HG02610 (cell line): ENCODE data around the gene NFATC1.
"Not testable (repeated sequence)": the region's sequence is repeated elsewhere in the genome, so short reads cannot be mapped to it uniquely, and the experiment has no call there.

ENCODE experiments used
- ATAC-seq: cut with Tn5 transposase; IDR thresholded peaks from one replicate; pipeline ENCODE4 v1.9.1; 2021; ENCODE audit warnings: mild to moderate bottlenecking, moderate library complexity; ENCODE audit not compliant: unreplicated experiment

The NFATC1 gene

DNA sequence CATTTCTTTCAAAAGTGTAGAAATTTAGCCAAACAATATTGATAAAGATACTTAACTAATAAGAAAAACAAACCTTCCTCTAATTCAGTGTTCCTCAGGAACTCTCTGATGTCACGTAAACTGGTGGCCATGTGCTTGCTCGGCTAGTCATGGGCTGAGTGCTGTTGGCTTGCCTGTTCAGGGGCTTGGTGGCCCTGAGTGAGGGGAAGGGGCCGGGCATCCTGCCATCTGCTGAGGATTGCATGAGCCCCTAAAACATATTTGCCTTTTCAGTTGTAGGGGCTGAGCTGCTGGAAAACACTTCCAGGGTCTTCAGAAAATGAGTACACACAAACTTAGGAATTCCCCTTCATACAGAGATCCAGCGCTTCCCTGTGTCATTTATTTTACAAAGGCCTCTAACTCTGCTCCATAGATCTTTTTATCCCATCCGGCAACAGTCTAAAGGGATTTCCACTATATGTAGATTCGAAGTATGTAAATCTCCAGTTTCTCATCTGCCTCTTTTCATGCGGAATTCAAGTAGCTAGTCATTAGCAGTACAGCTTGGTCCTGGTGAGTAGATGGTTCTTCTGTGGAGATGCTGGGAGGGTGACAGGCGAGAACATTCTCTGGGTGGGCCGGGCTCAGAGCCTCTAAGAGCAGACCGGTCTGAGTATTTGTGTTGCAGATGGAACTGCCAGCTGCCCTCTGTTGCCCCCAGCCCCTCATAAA is 20.1 kb upstream of the NFATC1 start:
- no peak for ATAC-seq

DNA sequence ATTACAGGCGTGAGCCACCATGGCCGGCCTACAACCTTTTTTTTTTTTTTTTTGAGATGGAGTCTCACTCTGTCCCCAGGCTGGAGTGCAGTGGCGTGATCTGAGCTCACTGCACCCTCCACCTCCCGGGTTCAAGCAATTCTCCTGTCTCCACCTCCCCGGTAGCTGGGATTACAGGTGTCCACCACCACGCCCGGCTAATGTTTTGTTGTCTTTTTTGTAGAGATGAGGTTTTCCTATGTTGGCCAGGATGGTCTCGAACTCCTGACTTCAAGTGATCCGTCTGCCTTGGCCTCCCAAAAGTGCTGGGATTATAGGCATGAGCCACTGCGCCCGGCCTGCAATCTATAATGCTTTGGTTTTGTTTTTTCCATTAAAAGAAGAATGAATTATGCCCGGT is 19.1 kb upstream of the NFATC1 start:
- not testable (repeated sequence) for ATAC-seq

DNA sequence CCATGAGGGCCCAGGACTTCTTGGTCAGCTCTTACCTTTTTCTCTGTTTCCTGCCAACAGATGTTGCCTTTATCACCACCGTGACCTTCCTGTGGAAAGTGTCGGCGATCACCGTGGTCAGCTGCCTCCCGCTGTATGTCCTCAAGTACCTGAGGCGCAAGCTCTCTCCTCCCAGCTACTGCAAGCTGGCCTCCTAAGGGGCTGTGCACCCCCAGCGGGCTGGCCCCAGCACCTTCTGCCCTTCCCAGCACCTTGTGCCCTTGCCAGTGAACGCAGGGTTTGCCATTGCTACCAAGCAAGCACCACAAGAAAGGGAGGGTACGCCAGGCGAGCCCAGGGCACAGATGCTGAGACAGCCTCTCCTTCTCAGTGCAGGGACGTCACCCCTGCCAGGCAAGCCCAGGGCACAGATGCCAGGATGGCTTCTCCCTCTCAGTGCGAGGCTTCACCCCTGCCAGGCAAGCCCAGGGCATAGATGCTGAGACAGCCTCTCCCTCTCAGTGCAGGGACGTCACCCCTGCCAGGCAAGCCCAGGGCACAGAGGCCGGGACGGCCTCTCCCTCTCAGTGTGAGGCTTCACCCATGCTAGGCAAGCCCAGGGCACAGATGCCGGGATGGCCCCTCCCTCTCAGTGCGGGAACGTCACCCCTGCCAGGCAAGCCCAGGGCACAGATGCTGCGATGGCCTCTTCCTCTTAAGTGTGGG is 18.4 kb upstream of the NFATC1 start:
- ATAC-seq, result no peak

DNA sequence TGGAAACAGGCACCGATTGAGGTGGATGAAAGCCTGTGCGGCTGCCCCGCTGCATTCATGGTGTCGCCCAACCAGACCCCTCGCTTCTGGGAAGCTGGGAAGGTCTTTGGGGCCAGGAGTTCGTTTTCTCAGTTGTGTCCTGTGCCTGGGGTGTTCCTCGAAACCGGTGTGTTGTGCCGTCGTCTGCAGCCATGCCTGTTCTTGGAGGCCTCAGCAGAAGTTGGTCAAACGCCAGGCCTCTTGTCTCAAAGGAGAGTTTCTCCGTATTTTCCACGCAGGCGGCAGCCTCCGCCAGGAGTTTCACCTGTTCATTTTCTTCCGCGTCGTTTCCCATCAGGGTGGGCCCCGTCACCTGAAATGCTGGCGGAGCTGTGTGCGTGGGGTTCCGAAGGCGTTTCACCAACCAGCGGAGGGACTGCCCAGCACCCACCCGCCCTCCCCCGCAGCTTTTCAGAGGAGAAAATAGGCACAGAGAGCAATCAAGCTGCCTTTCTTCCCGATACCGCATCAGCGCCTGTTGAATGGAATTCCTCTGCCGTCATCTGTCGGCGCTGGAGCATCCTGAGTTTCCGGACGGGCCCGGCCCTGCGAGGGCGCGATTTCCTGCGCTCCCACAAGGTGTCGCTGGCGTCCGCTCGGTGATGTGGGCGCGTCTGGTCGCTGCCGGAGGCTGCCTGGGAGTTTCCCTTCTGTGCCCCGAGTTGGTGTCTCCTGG is 17.0 kb upstream of the NFATC1 start:
- peak; percentile 60 for ATAC-seq

DNA sequence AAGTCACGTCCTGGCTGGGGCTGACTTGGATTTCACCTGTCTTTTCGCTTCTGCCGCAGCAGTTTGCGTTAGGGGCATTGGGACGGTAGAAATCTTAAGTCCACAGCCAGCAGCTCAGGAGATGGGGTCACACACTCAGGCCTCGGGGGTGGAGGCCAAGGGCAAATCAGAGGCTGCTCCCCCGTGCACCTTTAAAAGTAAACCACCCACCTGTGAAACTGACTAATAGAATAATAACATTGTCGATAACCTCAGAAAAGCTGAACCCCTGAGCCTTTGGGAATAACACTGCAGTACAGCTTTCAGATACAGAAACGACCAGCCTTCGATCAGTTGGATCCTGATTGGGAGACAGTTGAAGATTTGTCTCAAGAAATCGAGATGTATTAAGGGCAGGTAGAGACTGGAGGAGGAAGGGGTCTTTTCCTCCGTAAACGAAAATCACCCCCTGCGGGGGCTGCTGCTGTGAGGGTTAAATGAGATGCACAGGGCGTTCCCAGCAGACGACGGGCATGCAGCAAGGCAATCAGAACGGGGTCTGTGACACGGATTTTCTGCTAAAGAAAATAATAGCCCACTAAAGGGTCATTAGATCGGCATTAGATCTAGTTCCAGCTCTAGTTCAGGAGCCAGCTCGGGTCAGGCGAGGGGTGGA is 16.4 kb upstream of the NFATC1 start:
- no peak for ATAC-seq

DNA sequence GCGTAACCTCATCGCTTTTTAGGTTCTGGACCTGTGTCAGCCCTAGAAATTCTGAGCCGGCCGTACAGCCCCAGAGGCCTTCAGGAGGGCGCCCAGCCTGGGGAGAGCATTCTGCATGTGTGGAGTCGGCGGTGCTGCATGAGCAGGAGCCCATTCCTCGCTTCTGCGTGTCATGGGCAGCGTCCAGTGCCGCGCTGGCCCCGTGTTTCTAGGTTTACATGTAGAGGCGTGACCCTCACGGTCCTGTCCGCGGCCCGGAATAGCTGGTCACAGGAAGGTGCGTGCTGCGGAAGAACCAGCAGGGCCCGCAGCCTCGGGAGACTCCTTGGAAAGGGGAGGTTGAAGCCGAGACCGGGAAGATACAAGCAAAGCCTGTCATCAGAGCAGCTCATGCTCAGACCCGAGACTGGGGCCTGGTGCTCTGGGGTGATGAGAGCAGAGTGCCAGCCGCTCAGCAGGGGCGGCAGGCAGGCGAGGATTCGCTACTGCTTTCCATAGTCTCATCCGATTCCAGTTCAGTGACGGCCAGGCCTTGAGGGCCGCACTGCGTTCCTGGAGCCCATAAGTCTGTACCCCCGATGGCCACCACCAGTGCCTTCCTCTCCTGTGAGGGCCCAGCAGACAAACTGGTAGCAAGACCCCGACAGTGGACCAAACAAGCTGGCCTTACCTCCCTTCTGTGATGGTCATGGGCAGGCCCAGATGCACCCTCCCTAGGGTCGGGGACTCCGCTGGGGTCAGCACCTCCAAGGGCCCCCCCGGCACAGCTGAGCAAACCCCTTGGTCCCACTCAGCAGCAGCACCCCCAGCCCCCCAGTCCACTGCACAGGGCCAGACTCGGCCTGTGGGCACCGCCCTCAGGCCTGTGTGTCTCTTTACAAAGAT is 15.6 kb upstream of the NFATC1 start:
- ATAC-seq, result no peak

DNA sequence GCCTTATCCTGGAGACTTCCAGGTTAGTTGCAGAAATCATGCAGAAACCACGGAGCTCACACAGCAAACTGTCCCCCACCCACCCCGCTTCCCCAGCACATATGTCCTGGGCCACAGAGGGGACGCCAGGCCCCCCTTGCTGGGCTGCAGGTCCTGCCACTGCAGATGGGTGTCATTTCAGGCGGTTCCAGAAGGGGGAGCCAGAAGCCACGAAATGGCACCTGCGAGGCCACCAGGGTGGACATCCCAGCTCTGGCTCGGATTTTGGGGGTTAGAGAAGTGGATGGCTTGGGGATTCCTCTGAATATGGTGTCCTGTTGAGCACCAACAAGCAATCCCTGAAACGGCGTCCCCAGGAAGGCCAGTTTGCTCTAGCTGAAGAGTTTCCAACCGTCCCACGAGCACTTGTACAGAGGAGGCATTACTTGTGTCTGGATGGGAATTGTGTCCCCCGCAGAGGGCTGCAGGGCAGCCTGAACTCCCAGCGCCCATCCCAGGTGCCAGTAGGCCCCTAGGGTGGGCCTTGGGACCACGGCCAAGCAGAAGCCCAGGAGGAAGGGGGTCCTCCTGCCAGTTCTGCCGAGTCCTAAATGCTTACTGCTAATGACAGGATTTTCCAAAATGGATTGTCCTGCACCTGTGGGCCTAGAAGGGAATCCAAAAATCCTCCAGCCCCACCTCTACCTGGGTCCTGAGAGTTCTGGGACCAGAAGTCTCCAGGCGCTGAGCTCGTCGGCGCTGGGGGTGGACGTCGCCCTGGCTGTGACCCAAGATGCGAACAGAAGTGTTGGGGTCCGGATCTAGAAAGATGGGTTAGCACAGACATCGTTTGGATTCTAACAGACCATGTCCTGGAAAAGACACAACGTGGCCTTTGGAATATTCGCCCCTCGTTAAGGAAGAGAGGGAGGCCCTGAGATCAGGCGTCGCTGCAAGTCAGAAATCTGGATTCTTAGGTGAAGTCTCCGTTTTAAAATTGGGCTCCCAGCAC is 14.6 kb upstream of the NFATC1 start:
- ATAC-seq, result no peak

DNA sequence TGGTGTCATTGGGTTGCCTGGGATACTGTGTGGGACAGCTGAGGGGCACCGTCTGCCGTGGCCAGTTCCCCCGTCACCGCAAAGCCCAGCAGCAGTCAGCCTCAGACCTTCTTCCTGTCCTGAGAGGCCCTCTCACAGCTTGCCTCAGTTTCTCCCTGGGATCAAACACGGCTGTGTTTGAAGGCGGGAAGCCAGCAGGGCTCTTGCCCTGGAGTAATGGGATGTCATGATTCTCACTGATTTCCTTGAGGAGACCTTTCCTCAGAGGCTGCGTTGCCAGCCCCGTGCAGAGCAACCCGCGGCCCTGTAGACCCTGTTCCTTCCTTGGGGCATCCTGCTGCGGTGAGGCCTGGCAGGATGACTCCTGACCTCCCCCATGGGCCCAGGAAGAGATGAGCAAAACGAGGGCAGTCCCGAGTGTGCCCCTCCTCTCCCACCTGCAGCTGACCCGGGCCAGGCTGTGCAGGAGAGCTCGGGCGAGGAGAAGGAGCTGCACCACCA is 13.9 kb upstream of the NFATC1 start:
- ATAC-seq, result no peak

DNA sequence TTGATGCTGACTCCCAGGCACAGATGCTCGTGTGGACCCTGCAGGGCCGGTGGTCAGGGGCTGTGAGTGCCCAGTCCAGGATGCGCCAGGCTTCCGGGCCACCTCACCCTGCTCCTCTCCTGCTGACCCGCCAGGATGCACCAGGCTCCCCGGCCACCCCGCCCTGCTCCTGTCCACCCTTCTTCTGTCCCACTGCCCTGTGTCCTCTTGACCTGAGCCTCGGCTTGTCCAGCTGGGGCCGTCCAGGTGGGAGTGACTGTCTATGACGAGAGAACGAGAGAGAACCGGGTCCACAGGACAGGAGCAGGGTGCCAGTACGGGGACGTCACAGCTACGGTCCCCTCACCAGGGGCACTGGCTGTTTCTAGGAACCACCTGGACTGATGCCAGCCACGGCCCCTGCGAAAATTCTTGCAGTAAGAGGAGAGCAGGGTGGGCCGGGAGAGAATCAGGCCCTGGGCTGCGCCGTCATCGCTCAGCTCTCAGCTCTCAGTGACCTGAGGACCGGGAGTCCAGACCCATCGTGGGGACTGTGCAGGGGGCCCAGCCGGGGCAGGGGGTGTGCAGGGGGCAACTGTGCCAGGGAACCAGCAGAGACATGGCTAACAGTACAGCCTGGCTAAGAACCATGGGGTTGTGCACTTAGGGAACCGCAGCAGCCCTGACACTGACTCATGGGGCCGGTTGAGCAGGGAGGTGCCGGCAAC is 12.9 kb upstream of the NFATC1 start:
- ATAC-seq, result no peak

DNA sequence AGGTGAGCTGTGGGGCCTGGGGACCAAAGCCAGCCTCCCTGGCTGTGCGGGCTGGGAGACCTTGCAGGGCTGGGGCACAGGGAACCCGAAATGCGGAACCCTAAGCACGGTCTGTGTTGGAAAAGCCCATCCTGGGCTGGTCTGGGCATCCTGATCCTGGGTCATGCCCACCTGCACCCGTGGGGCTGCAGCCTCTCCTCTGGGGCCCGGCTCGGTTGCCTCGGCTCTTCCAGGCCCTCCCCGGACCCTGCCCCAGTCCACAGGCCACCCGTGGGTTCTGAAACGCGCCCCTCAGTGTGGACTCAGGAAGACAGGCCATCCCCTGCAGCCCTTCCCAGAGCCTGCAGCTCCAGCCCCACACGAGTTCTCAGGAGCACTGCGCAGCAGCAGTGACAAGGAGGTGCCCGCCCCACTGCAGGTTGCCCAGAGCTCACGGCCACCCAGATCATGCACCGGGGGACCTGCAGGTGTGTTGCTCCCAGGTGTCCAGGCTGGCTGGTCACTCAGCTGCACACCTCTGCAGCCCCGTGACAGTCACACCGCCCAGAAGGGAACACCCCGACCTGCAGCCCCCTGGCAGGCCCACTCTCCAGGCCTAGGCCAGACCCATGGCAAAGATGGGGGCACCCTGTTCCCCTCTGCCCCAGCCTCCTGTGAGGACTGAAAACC is 12.2 kb upstream of the NFATC1 start:
- ATAC-seq, result no peak

DNA sequence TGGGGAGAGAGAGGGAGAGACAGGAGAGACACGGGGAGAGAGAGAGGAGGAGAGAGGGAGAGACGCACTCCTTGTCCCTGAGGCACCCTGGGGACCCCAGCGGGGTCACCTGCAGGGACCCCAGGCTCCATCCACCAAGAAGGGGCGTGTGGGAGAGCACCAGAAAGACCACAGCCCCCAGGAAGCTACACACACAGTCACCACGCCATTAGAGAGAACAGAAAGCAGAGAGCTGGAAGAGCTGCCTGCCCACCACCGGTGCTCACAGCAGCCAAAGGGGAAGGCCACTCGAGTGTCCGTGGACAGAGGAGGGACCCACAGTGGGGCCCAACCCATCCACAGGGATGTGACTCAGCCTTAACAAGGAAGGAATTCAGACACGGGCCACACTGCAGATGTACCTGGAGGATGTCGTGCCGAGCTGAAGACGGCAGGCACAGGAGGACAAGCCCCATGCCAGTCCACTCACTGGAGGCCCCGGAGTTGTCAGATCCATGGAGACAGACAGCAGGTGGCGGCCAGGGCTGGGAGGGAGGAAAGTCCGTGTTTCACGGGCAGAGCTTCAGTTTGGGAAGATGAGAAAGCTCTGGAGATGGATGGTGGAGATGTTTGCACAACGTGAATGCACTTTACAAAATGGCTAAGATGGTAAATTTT is 11.5 kb upstream of the NFATC1 start:
- ATAC-seq, result no peak

DNA sequence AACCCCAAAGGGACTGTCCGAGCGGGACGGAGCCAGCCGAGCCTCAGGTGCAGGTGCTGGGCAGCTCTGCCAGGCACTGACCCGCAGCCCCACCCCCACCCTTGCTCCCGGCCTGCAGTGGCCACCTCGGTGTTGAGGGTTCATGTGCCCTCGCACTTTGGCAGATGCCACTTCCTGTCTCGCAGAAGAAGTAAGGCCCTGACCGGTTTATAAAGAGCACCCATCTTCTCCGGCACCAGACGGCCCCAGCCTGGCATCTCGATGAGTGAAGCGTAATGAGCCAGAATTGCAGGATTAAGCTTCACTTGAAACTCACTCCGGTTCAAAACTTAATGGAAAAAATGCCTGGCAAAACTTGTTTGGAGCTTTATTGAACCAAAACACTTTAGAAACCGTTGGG is 10.9 kb upstream of the NFATC1 start:
- ATAC-seq, result no peak

DNA sequence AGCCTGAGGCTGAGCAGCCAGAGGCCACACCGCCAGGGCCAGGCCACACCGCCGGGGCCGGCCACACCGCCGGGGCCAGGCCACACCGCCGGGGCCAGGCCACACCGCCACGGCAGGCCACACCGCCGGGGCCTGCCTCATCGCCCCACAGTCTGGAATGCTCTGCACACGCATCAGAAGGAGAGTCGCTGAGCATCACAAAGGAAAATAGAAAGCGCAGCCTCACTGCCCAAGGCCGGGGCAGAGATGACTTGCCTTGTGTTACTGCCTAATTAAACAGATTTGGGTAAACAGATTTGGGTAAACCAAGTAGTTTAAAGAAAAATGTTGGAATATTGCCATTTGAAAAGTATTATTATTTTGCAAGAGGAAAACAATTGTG is 10.4 kb upstream of the NFATC1 start:
- ATAC-seq, result no peak

DNA sequence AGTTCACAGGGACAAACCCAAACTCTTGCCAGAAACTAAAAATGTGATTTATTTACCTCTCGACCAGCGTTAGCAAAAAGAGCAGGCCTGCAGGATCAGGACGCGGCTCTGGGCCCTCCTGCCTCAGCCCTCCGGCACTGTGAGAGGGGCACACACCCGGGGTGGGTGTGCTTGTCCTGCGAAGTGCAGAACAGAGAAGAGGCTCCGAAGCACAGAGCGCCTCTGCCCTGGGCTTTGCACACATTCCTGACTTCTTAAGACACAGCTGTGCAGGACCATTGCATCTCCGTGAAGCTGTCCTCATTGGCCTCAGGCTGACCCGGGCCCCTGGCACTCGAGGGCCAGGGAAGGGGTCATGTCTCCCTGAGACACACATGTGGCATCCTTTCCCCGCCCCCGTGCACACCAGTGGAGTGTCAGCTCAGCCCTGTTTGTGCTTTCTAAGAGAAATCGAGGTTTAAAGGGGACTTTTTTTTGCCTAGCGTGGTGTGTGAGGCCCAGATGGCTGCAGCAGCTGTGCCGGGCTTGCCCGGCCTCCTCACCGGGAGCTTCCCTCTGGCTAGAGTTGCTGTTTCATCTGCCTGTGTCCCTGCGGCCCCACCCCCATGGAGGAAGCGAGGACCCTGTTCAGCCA is 9.9 kb upstream of the NFATC1 start:
- ATAC-seq, result no peak

DNA sequence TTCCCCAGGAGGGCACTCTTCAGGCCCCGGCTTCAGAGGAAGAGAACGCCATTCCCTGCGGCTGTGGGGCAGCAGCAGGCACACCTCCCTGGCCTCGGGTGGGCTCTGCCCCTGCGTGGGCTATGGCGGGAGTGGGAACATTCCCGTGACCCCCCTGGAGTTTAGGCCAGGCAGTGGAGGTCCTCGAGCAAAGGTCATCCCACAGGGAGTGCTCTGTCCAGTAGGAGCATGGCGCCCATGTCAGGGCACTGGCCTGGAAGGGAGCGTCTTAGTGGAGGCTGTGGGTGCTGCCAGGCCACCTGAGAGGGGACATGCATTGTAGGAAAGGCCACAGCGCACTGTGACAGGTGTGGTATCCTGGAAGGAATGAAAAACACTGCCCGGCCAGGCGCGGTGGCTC is 9.2 kb upstream of the NFATC1 start:
- ATAC-seq, result no peak

DNA sequence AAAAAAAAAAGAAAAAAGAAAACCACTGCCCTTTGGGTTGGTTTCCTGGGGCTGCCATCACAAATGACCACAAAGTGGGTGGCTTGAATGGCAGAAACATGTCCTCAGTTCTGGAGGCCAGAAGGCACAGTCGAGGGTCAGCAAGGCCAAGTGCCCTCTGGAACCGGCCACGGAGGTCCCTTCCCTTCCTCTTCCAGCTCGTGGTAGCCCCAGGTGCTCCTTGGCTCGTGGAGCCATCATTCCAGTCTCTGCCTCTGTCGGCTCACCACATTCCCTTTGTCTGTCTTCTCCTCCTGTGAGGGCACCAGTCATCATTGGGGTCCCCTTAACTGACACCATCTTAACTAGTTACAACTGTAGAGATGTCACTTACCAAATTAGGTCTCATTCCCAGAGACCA is 8.5 kb upstream of the NFATC1 start:
- ATAC-seq, result no peak

DNA sequence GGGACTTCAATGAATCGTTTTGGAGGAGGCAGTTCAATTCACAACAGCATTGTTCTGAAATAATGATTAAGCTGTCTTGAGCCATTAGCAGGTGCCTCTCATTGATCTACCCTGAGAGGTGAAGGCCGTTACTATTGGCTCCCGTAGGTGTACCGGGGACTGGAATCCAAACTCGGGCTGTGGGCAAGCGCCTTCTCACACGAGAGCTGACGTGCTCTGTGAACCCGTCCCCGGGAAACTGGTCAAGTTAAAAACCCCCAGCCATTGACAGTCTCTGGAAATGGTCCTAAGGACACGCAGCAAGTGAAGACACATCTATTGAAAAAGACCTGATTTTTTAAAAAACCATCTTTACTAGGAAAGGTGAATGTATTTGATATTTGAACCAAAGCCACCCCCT is 8.1 kb upstream of the NFATC1 start:
- no peak for ATAC-seq
